ENCODE measurements around the gene CDK17. TPM values are rescaled to one million over a fixed set of nuclear protein-coding genes. Genes with fewer than 3 reads are reported as not detected.

Gene CDK17
- total and polyA plus RNA-seq, 8 donors: 4.3 to 15.1 (median 8.0) TPM

DNA sequence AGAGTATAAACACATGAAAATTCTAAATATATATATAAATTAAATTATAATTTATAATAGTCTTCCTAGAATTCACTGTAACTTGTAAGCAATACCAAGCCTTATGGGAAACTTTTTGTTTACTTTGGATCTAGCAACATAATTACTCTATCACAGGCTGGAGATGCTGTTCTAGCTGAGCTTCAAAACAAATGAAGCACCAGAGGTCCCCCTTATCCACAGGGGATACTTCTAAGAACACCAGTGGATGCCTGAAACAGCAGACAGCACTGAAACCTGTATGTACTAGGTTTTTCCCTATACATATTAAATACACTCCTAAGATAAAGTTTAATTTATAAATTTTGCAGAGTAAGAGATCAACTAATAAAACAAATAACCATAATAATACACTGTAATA lies 96.6 kb downstream of the CDK17 start:
- Histone ChIP-seq H3K9me3 (no peaks in the 10 kb centered on the region), H3K27me3 (no peaks in the 10 kb centered on the region), H3K4me3 (no peak overlapping the region), H3K27ac (no peak overlapping the region), H3K4me1 (no peaks in the 10 kb centered on the region), H3K36me3 (no peaks in the 10 kb centered on the region)
- DNase-seq (no peak), FAIRE-seq (no peak), ATAC-seq (no peak)
- intact Hi-C loops (cut with DNase I): no loop called here
- TF ChIP-seq, protein P1, sequence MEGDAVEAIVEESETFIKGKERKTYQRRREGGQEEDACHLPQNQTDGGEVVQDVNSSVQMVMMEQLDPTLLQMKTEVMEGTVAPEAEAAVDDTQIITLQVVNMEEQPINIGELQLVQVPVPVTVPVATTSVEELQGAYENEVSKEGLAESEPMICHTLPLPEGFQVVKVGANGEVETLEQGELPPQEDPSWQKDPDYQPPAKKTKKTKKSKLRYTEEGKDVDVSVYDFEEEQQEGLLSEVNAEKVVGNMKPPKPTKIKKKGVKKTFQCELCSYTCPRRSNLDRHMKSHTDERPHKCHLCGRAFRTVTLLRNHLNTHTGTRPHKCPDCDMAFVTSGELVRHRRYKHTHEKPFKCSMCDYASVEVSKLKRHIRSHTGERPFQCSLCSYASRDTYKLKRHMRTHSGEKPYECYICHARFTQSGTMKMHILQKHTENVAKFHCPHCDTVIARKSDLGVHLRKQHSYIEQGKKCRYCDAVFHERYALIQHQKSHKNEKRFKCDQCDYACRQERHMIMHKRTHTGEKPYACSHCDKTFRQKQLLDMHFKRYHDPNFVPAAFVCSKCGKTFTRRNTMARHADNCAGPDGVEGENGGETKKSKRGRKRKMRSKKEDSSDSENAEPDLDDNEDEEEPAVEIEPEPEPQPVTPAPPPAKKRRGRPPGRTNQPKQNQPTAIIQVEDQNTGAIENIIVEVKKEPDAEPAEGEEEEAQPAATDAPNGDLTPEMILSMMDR (IDR thresholded peaks at IDR 0.05): no peak

DNA sequence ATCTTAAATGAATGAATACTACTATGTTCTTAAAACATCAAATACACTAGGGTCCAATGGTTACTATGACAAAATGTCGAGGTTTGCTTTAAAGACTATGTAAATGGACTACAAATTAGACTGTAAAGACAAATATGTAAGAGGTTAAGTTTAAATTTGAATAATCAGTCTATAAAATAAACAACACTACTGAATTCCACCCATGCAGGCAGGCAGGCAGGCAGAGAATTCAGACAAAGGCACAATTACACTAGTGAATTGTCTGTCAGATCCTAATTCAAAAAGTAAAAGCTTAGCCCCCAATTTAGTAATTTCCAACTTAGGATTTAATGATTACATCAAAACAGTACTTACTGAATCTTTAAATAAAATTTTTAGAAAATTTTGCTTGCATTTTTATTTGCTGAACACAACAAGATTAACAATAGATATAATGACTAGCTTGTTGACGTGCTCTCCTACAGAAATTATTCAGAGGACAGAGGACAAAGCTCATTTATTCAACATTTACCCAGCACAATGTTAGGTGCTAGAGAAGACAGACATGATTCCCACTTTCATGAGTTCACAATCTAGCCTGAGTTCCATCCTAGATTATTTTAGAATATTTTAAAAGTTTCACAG lies 97.4 kb downstream of the CDK17 start:
- intact Hi-C loops (cut with DNase I): no loop called here
- no peak overlapping the region for H3K4me3 ChIP-seq
- no peaks in the 10 kb centered on the region for H3K36me3 ChIP-seq
- no peak overlapping the region for H3K27ac ChIP-seq
- no peaks in the 10 kb centered on the region for H3K9me3 ChIP-seq
- TF ChIP-seq, protein P1 (IDR thresholded peaks at IDR 0.05): no peak
- H3K4me1 ChIP-seq: no peaks in the 10 kb centered on the region
- no peak for ATAC-seq
- H3K27me3 ChIP-seq: no peaks in the 10 kb centered on the region
- FAIRE-seq: no peak
- WGBS, 2 donors: 79 to 87% methylated on average over 2 of the region's 2 CpGs
- DNase-seq: no peak

DNA sequence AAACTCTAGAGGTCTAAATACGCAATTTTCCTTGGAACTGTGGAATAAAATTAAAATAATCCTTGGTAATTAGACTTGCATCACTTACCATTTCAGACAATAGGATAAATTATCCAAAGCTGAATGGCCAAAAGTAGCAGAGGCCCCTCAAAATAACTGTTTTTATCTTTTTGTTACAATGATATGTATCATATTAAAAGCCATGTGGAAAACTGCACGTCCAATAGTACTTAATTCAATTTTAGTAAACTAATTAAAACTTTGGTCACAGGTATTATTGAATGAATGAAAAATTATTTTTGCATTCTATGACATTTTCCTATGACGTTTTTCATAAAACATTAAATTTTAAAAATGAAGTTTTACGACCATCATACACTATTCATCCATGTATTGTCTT lies 98.5 kb downstream of the CDK17 start:
- TF ChIP-seq, protein P1 (IDR thresholded peaks at IDR 0.05): no peak
- H3K36me3 ChIP-seq: no peaks in the 10 kb centered on the region
- no peak overlapping the region for H3K27ac ChIP-seq
- DNase-seq (no peak), ATAC-seq (no peak), FAIRE-seq (peak; percentile 89)
- 93 to 98% methylated on average over 4 of the region's 4 CpGs for WGBS, 2 donors
- no peaks in the 10 kb centered on the region for H3K4me1 ChIP-seq
- H3K4me3 ChIP-seq: no peak overlapping the region
- H3K27me3 ChIP-seq: no peaks in the 10 kb centered on the region
- intact Hi-C loops (cut with DNase I): no loop called here
- no peaks in the 10 kb centered on the region for H3K9me3 ChIP-seq

DNA sequence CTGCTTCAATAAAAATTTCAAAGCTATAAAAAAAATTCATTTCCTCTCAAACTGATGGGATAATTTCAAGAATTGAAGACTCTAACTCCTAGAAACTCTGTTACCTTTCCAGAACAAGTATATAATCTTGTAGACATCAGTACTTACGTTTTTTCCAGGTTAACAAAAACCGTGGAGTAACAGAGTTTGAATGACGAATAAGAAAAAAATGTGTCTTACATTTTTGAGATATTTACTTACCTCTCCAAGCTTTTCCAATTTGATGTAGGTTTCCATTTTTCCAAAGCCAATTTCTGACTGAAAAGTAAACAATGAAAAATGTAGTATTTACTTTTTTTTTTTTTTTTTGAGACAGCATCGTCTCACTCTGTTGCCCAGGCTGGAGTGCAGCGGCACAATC lies 100.2 kb downstream of the CDK17 start:
- Histone ChIP-seq H3K36me3 (no peaks in the 10 kb centered on the region), H3K4me1 (no peaks in the 10 kb centered on the region), H3K4me3 (no peak overlapping the region), H3K9me3 (no peaks in the 10 kb centered on the region), H3K27ac (no peak overlapping the region), H3K27me3 (no peaks in the 10 kb centered on the region)
- intact Hi-C loops (cut with DNase I): no loop called here
- FAIRE-seq (no peak), DNase-seq (no peak), ATAC-seq (no peak)
- TF ChIP-seq, protein P1 (IDR thresholded peaks at IDR 0.05): no peak
- 82 to 86% methylated on average over 5 of the region's 5 CpGs for WGBS, 2 donors

DNA sequence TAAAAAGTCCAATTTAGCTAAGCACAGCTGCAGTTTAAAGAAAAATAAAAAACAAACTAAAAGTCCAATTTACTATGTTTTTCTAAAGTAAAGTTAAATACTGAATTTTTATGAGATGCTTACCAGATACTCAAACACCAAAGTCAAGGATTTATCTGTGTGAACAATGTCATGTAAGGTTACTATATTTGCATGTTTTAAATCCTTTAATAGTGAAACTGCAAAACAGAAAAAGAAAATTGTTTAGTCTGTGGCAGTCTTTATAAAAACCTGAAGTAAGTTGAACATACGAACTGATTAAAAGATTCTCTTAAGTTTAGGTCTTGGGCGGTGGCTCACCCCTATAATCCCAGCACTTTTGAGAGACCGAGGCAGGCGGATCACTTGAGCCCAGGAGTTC lies 102.7 kb downstream of the CDK17 start:
- intact Hi-C loops (cut with DNase I): no loop called here

More for the DNA sequence above, 102.7 kb downstream of the CDK17 start:
- no peak overlapping the region for H3K4me3 ChIP-seq
- DNase-seq (no peak), FAIRE-seq (peak; percentile 17), ATAC-seq (no peak)
- no peaks in the 10 kb centered on the region for H3K36me3 ChIP-seq
- WGBS, 2 donors: 94 to 98% methylated on average over 4 of the region's 4 CpGs
- TF ChIP-seq, protein P1 (IDR thresholded peaks at IDR 0.05): no peak
- H3K27ac ChIP-seq: no peak overlapping the region
- no peaks in the 10 kb centered on the region for H3K4me1 ChIP-seq
- no peaks in the 10 kb centered on the region for H3K27me3 ChIP-seq
- no peaks in the 10 kb centered on the region for H3K9me3 ChIP-seq
